Measurements from ENCODE around the gene ZRANB1. TPM values are rescaled to one million over a fixed set of nuclear protein-coding genes. Genes with fewer than 3 reads are reported as not detected.

ZRANB1 gene
- polyA plus RNA-seq, 4 donors: 21.6 to 29.1 (median 26.1) TPM

DNA sequence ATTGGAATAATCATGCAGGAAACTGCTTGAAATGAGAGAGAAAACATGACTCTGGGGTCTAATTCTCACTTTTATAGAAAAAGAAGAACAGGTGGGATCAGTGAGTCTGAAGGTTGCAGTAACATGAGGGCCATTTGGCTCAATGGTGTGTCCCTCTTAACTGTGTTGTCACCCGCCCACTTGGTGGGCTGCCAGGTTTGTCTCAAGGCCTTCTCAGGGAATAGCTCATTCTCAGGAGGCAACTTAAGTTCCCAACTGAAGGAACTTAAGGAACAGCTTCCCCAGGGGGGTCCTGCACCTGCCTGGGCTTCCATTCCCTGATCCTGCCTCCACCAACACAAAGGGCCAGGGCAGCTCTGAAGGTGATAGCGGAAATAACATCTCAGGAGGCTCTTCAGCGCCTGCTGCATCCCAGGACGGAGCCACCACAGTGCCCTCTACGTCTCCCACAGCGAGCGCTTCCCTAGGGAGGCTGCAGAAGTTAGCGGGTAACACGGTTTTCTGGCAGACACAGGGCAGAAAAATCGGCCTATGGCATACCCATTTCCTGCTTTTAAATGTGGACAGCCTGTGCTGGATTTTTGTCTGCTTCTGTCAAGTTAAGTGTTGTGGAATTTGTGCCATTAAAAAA is 88.8 kb downstream of the ZRANB1 start:
- DNase-seq (ENCODE audit: low read depth in 4 of 4, low spot score in 2 of 4): no peak

DNA sequence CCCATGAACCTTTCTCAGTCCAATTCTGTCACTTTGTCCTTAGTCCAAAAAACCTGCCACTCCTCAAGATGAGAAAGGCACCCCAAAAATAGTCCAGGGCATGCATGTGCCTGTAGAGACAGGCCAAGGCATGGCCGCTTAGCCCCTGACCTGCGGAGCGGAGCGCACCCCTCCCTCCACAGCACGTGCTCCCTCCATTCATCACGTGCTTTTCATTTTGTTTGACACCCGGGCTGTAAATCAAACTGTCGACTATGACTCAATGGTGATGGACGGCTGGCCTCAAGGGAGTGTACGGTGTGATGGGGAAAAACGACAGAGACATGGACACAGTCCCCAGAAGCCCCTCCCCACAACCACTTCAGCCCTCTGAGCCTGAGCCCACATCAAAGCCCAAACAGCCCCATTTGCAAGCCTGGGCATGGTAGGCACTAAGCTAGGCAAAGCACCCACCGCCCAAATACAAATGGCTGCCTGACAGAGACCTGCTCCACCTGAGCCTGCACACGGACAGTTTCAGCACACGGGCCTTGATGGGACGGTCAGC is 90.6 kb downstream of the ZRANB1 start:
- DNase-seq (ENCODE audit: low read depth in 4 of 4, low spot score in 2 of 4): no peak

DNA sequence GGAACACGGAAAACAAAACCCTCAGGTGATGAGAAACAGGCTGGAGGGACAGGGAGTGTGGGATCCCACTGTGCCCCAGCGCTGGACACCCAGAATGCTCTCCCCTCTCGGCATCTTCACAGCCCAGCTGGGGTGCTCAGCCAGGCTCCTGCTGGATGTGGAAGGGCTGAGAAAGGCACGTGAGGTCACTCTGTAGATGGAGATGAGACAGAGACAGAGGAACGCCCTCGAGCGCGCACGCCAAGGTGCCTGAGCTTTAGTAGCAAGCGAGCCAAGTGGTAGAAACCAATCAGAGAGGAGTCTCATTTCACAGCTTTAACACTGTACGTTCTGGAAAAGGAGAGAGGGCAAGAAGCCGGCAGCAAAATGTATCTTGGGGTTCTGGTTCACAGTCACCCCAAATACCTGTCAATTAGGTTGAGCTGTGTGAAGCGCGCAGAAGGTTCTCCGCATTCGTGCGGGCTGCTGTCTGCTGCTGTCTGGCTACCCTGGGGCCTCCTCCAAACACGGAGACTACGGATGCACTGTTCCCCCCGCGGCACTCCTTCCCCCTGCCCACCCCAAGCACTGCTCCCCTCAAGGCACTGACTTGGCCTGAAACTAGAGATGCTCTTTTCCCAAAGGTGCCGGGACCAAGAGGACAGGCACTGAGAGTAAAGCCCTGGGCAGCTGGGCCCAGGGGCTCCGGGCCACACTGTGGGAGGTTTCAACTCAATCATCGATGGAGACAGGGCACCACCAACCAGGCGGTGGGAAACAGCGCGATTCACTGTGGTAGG is 91.4 kb downstream of the ZRANB1 start:
- DNase-seq (ENCODE audit: low read depth in 4 of 4, low spot score in 2 of 4): no peak

DNA sequence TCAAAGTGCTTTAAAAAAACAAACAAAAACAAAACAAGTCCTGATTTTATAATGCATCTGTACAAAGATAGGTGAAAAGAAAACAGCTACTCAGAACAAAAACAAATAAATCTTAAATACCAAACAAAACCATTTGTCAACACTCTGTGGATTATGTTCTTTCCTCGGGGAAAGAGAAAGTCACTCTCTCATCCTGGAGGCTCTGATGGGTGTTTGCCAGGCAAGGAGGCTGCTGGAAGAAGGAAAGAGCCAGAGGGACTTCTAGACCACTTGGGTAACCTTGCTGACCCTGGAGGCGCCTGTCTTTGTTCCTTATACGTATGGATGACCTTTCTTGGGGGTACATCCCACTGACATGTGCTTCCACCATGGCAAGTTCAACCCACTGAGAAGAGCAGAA is 92.8 kb downstream of the ZRANB1 start:
- DNase-seq (ENCODE audit: low read depth in 4 of 4, low spot score in 2 of 4): no peak

DNA sequence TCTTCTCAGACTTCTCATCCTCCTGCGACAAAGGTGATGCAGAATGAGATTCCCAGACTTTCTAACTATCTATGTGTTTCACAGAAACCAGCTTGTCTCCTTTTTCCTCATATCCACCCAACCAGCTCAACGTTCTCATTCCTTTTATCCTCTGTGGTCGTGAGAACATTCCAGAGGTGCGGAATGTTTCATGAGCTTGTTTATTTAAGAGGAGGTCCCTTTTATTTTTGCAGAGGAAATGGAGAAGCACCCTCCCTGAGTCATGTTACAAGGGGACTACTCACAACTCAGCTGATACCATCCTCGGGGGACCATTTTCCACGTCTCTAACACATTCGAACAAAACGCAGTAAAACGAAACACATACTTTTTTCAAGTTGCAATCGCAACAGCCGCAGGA is 93.2 kb downstream of the ZRANB1 start:
- no peak for DNase-seq (ENCODE audit: low read depth in 4 of 4, low spot score in 2 of 4)

DNA sequence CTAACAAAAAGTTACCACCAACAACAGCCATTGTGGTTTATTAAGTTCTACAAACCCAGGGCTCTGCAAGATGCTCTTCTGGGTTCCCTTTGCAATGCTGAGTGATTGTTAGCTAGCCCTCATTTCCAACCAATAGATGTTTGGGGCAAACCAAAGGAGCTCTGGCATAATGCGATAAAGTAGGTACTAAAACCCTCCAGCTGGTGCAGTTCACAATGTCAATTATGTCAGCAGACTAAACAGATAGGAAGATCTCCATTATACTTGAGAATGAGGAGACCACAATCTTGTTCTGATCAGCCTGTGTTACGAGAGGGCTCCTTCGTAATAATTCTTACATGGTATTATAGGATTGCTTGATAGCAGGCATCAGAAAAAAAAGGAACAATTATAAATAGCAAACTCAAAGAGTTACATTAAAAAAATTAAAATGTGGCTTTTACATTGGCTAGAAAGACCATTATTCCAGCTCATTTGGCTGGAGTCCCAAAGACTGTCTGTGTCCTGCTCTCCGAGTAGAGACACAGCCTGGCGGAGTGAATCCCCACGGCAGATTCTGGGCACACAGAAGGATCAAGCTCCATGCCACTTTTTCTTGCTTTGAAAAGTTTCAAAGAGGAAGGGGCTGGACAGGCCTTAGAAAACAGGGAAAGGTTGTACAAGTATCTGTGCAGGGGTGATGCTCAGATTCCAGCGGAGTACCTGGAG is 93.8 kb downstream of the ZRANB1 start:
- DNase-seq (ENCODE audit: low read depth in 4 of 4, low spot score in 2 of 4): no peak

DNA sequence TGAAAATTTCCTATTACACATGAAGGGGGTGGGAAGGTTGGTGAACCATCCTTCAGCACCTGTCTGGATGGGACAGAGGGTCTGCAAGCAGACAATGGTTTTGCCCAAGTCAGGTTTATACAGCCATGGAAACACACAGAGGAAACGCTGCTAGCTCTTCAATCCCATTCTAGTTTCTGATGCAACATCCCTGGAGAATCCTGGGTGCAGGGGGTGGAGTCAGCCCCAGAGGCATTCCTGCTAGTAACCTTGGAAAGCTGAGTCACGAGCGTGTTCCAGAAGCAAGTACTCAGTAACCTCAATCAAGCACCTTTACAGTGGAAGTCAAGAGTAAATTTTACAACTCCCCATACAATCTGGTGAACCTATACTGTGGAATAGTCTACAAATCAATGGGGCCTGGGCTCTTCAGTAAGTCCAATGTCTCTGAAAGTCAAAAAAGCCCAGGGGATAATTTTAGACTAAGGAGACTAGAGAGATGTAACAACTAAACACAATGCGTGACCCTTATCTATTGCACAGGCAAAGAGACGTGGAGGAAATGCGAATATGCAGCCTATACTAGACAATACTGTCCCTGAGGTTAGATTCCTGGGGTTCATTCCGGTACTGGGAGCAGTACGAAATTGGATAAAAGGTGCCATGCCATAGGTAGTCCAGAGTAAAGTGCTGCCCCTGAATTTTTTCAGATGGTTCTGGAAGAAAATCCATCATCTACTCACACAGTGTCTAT is 95.4 kb downstream of the ZRANB1 start:
- DNase-seq (ENCODE audit: low read depth in 4 of 4, low spot score in 2 of 4): no peak

Other genes with a start within 250 kb of the ZRANB1 start
- 10 to 100 TPM; 23.1 to 33.4 (median 28.0) TPM for gene FAM53B, start 197.7 kb upstream of the ZRANB1 start, polyA plus RNA-seq (ENCODE audit: insufficient read length in 4 of 4)
- gene EEF1AKMT2, start 150.2 kb upstream of the ZRANB1 start, polyA plus RNA-seq (ENCODE audit: insufficient read length in 4 of 4): 10 to 100 TPM; 28.4 to 43.2 (median 40.0) TPM
- 10 to 100 TPM; 22.1 to 26.1 (median 23.8) TPM for gene ABRAXAS2, start 140.3 kb upstream of the ZRANB1 start, polyA plus RNA-seq (ENCODE audit: insufficient read length in 4 of 4)
- gene CTBP2, start 218.4 kb downstream of the ZRANB1 start, polyA plus RNA-seq (ENCODE audit: insufficient read length in 4 of 4): 10 to 100 TPM; 86.7 to 94.0 (median 90.6) TPM

Measured in left renal cortex interstitium (tissue), 4 donors.